Heart right ventricle (tissue), 16 donors: ENCODE results near the gene FOXL2NB. TPM values are rescaled to one million over a fixed set of nuclear protein-coding genes. Genes with fewer than 3 reads are reported as not detected.
A peak's percentile ranks its signal among the peaks of the same experiment; 100 is the strongest.

ENCODE experiments used
- ATAC-seq, 8 donors: fragments of 200-7000 bp; cut with Tn5 transposase; one replicate each; pipeline ENCODE4 v1.9.1; 2020; ENCODE audit warnings: mild to moderate bottlenecking in 8 of 8, moderate library complexity in 8 of 8, moderate number of reproducible peaks in 1 of 8
- DNase-seq, 2 donors: peaks; one replicate each; pipeline ENCODE4 v3.0.0-alpha.2; 2020
- H3K27ac ChIP-seq, 10 donors: fragments of 200-600 bp; sonication (generic) in 2 of 10; one replicate each; pipeline versions ENCODE4 v1.5.0 to v1.8.0; 2020 to 2022; ENCODE audit warnings: mild to moderate bottlenecking in 3 of 10
- H3K27me3 ChIP-seq, 7 donors: fragments of 200-600 bp; one replicate each; pipeline ENCODE4 v1.8.0; 2021 to 2022; ENCODE audit warnings: mild to moderate bottlenecking in 2 of 7
- H3K36me3 ChIP-seq, 9 donors: fragments of 200-600 bp; sonication (generic) in 1 of 9; one replicate each; pipeline versions ENCODE4 v1.5.0 to v1.8.0; 2020 to 2022; ENCODE audit warnings: mild to moderate bottlenecking in 2 of 9
- H3K4me1 ChIP-seq, 9 donors: fragments of 200-600 bp; sonication (generic) in 1 of 9; one replicate each; pipeline versions ENCODE4 v1.5.0 to v1.8.0; 2020 to 2022; ENCODE audit warnings: mild to moderate bottlenecking in 4 of 9
- H3K4me3 ChIP-seq, 10 donors: fragments of 200-600 bp; sonication (generic) in 2 of 10; one replicate each; pipeline versions ENCODE4 v1.5.0 to v1.8.0; 2020 to 2022; ENCODE audit warnings: mild to moderate bottlenecking in 7 of 10, moderate library complexity in 2 of 10
- H3K9me3 ChIP-seq, 11 donors: fragments of 200-600 bp in 10 of 11; sonication (generic) in 2 of 11; one replicate each; pipeline versions ENCODE4 v1.5.0 to v1.8.0; 2013 to 2022; ENCODE audit warnings: mild to moderate bottlenecking in 2 of 11, control low read depth in 1 of 11, moderate library complexity in 1 of 11
- WGBS, 2 donors: extraction: QIAGEN DNeasy Blood & Tissue Kit; methylation state at CpG; one replicate each; pipeline ENCODE4 v1.1.7; 2013; ENCODE audit warnings: inconsistent platforms in 1 of 2; 5-methylcytosine and 5-hydroxymethylcytosine counted together
- intact Hi-C, 10 donors: fragments of 100-400 bp; cut with DNase I; formaldehyde crosslinking; loops; one replicate each; pipeline versions ENCODE4 v1.11.1 to v1.14.2; 2022
- polyA plus RNA-seq, 2 donors: library from polyadenylated mRNA; stranded (reverse); fragments of 200-250 nt; gene quantifications; one replicate each; pipeline ENCODE4 v1.2.3, GENCODE V29; 2013
- total RNA-seq, 10 donors: library from RNA; stranded (reverse); fragmentation: NEBNext Ultra II Directional in 3 of 10; extraction: Animal tissue kit (Norgen Biotek cat#: 25700) in 3 of 10; gene quantifications; one replicate each; pipeline versions ENCODE4 v1.2.1 to v1.2.4, GENCODE V29; 2021 to 2023
- TF ChIP-seq, protein P1 (sequence below), 9 donors: fragments of 200-600 bp; sonication (generic) in 2 of 9; IDR thresholded peaks; one replicate each; pipeline versions ENCODE4 v1.5.0 to v1.8.0; 2021 to 2022; ENCODE audit warnings: antibody characterized with exemption in 9 of 9, mild to moderate bottlenecking in 5 of 9, moderate library complexity in 1 of 9
- donor health status: Arrhythmogenic right ventricular cardiomyopathy.
- donor health status: ischemic (EF 13 %, LVEDD 7.1; RV severe dilation, severe dysfunction).
- donor health status: healthy with polysubstance abuse.
- donor health status: DM: no; HTN: yes; CAD: no.
- donor health status: DM: no; HTN: no; CAD: no.
- donor health status: ischemic (EF 25% LVEDD 6.9; RV normal size, moderate dysfunction).
- donor health status: ischemic (EF 25% LVEDD 5.7; RV mildly dilated, moderate dysfunction).
- donor health status: healthy.
- donor health status: DM: yes; HTN: yes; CAD: no.
- donor health status: Ischemic cardiomyopathy.
- donor health status: ischemic (EF 35%, LVEDD 5.7; RV mildly dilated, moderate dysfunction).
- donor health status: nonischemic (EF 11% LVEDD 7.7; RV severe dilation, severe dysfunction).
- donor health status: DM: yes; HTN: yes; CAD: no.
- donor health status: PGD.
- donor health status: ischemic (EF 29% LVEDD 5.4; RV normal size, mild dysfunction).
- donor health status: nonischemic (EF 23%, LVEDD 6.1; RV moderate dilation, normal function).

Gene FOXL2NB
- total and polyA plus RNA-seq, 12 donors = 0.01 to 0.13 (median 0.06) TPM; not detected in 9

DNA sequence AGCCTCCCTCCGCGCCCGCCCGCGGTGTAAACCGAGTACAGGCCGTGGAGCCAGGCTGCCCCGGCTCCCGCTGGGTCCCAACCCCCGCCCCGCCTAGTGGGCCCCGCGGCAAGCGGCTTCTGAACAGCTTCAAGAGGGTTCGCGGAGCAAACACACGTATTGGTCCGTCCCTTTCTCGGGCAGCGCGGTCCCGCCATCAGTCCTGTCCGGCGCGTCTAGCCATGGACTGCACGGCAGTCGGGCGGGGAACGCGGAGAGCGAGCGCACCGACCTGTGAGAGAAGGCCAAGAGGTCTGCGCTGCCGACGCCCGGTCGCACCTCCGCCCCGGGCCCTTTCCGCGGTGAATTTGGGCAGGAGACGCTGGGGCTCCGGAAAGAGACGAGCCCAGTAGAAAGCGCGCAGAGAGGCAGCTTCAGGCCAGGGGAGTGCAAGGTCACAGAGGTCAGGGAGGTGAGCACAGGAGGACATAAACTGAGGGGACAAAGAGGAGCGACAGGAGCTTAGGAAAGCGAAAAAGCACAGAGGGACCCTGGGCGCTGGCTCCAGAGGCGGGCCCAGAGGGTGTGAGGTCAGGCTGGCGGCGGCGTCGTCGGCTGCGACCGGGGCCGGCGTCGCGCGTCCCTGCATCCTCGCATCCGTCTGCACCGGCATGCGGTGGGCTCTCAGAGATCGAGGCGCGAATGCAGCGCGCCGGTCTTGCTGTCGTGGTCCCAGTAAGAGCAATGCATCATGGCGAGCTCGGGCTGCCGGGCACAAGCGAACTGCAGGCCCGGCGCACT, 1.9 kb upstream of the FOXL2NB start:
- TF ChIP-seq, protein P1, sequence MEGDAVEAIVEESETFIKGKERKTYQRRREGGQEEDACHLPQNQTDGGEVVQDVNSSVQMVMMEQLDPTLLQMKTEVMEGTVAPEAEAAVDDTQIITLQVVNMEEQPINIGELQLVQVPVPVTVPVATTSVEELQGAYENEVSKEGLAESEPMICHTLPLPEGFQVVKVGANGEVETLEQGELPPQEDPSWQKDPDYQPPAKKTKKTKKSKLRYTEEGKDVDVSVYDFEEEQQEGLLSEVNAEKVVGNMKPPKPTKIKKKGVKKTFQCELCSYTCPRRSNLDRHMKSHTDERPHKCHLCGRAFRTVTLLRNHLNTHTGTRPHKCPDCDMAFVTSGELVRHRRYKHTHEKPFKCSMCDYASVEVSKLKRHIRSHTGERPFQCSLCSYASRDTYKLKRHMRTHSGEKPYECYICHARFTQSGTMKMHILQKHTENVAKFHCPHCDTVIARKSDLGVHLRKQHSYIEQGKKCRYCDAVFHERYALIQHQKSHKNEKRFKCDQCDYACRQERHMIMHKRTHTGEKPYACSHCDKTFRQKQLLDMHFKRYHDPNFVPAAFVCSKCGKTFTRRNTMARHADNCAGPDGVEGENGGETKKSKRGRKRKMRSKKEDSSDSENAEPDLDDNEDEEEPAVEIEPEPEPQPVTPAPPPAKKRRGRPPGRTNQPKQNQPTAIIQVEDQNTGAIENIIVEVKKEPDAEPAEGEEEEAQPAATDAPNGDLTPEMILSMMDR (IDR thresholded peaks at IDR 0.05) = no peak
- no peak for ATAC-seq
- peaks cover 13 to 46% (median 37%) of the 10 kb centered on the region in 9 donors for H3K4me1 ChIP-seq
- peak overlapping the region in 8 of 10 donors; percentile 15 to 32 (median 20) for H3K4me3 ChIP-seq
- intact Hi-C loops = loop anchor here in 1 of 10 donors (5.0 kb wide), 1 partner anchor 382 kb away; no protein-coding TSS in a partner anchor
- H3K9me3 ChIP-seq = no peaks in the 10 kb centered on the region
- DNase-seq = no peak
- 2 to 3% methylated on average over 73 to 80 of the region's 80 CpGs for WGBS, 2 donors
- H3K36me3 ChIP-seq = no peaks in the 10 kb centered on the region
- no peak overlapping the region for H3K27ac ChIP-seq
- H3K27me3 ChIP-seq = peaks cover 75 to 100% (median 99%) of the 10 kb centered on the region in 7 donors

DNA sequence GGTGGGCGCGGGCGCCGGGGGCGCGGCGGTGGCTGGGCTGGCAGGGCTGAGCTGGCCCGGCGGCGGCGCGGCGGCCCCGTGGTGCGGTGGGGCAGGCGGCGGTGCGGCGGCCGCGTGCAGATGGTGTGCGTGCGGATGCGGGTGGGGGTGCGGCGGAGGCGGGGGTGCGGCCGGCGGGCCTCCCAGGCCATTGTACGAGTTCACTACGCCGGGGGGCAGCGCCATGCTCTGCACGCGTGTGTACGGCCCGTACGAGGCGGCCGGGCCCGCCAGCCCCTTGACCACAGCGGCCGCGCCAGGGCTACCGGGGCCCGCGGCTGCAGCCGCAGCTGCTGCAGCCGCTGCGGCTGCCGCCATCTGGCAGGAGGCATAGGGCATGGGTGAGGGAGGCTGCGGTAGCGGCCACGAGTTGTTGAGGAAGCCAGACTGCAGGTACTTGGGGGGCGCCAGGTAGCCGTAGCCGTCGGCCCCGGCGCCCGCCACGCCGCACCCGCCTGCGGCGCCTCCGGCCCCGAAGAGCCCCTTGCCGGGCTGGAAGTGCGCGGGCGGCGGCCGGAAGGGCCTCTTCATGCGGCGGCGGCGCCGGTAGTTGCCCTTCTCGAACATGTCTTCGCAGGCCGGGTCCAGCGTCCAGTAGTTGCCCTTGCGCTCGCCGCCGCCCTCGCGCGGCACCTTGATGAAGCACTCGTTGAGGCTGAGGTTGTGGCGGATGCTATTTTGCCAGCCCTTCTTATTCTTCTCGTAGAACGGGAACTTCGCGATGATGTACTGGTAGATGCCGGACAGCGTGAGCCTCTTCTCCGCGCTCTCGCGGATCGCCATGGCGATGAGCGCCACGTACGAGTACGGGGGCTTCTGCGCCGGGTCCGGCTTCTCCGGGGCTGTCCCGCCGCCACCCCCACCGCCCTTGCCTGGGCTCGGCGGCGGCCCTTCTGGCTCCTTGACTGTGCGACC, 1.0 kb upstream of the FOXL2NB start:
- intact Hi-C loops = no loop called here
- no peak overlapping the region for H3K27ac ChIP-seq
- TF ChIP-seq, protein P1 (IDR thresholded peaks at IDR 0.05) = peak in 1 of 9 donors; percentile 15
- peak in 1 of 2 donors; percentile 15 for DNase-seq
- H3K9me3 ChIP-seq = no peaks in the 10 kb centered on the region
- peaks cover 67 to 100% (median 99%) of the 10 kb centered on the region in 7 donors for H3K27me3 ChIP-seq
- H3K4me3 ChIP-seq = peak overlapping the region; percentile 15 to 59 (median 50)
- ATAC-seq = no peak
- WGBS, 2 donors = 1 to 2% methylated on average over 86 to 120 of the region's 120 CpGs
- H3K36me3 ChIP-seq = no peaks in the 10 kb centered on the region
- H3K4me1 ChIP-seq = peaks cover 13 to 50% (median 41%) of the 10 kb centered on the region in 9 donors

DNA sequence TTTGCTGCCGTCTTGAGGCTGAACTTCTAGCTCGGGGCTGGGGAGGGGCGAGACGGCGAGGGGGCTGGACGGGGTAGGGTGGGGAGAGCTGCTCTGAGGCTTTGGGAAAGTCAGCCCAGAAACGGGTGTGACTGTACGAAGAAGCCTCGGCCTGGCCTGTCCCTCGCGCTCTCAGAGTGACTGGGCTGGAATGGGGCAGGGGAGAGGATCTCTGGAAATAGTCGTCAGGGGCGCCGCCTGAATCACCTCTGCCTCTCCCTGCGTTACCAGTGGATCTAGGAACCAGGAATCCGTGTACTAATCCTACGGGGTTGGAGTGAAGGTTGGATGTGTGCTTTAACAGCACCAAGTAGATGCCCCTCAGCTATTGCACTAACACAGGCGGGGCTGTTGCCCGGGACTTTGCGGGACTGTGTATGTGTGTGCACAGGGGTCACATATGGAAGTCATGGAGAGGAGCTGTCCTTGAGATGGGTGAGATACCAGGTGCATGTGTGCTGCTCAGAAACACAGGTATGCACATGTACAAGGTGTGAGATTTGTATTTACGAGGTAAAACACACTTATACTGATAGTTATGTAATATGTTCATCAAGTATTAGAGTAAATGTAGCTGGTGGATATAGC, 591 bp downstream of the FOXL2NB start:
- Histone ChIP-seq H3K4me1 (peaks cover 13 to 50% (median 41%) of the 10 kb centered on the region in 9 donors), H3K27ac (no peak overlapping the region), H3K9me3 (no peaks in the 10 kb centered on the region), H3K36me3 (no peaks in the 10 kb centered on the region), H3K27me3 (peaks cover 53 to 99% (median 97%) of the 10 kb centered on the region in 7 donors), H3K4me3 (peak overlapping the region in 6 of 10 donors; percentile 49 to 59 (median 52))
- intact Hi-C loops = no loop called here
- whole genome bisulfite sequencing, 2 donors = 31 to 36% methylated on average over 21 of the region's 21 CpGs
- ATAC-seq (no peak), DNase-seq (no peak)
- TF ChIP-seq, protein P1 (IDR thresholded peaks at IDR 0.05) = no peak
